Measurements from ENCODE around the gene TET3.

DNA sequence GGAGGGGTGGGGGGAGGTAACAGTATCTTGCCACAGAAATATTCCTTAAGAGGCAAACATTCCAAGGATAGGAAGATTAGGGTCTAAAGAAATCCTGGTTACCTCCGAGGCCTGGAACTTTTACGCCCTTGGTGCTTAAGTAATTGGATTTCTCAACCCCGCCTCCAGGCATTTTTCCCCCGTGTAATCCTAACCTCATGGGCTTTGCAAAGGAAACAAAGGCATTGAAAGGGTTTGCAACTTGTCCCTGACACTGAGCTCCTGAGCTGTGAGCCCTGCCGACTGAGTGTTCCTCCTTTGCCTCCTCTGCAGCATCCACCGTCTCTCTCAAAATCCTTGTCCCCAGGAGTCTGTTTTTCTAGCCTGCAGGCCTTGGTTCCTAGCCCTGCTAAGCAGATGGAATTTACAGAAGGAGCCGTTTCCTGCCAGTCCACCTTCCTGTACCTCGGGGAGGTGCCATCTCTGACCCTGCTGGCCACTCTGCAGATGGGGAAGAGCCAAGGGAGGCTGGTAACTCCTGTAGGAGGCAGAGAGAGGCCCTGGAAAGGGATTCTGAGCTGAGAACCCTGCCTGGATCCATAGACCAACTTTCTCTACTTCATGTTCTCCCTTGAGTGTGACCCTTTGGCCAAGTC, 24.2 kb downstream of the TET3 start:
- TF ChIP-seq ZNF263 (CRISPR knock-in tag; IDR thresholded peaks at IDR 0.05; ENCODE audit: borderline replicate concordance) = no peak
- TF ChIP-seq CTCF (IDR thresholded peaks at IDR 0.05 in 2 of 3, conservative IDR thresholded peaks at IDR 0.05 in 1 of 3; ENCODE audit: insufficient read depth in 2 of 3, low read depth in 1 of 3, low read length in 3 of 3) = no peak
- no peak for TF ChIP-seq EZH2 (IDR thresholded peaks at IDR 0.05; ENCODE audit: borderline replicate concordance, low read depth, low read length)

All from K562 (cell line).